SU-DHL-6 (cell line): ENCODE measurements around the gene ZRANB2.

Source experiments
- H2AFZ ChIP-seq: fragments of 200-600 bp; sonication (generic); 2 replicates; pipeline ENCODE4 v1.6.1; 2014; ENCODE audit warnings: low read depth, mild to moderate bottlenecking, moderate library complexity, mixed read lengths, antibody characterized with exemption, low read length; ENCODE audit not compliant: severe bottlenecking
- H3F3A ChIP-seq: fragments of 200-600 bp; shearing (Covaris generic); 2 replicates; pipeline ENCODE4 v1.6.0; 2016; ENCODE audit warnings: antibody characterized with exemption, mild to moderate bottlenecking; ENCODE audit not compliant: insufficient read depth
- H3K27ac ChIP-seq: fragments of 200-600 bp; sonication (generic); 2 replicates; pipeline ENCODE4 v1.5.1; 2016; ENCODE audit warnings: low read depth, mild to moderate bottlenecking, low read length, moderate library complexity, mixed read lengths
- H3K27me3 ChIP-seq: fragments of 200-600 bp; sonication (generic), shearing (Covaris generic); 2 replicates; pipeline ENCODE4 v1.6.0; 2014; ENCODE audit warnings: mild to moderate bottlenecking, low read length
- H3K36me3 ChIP-seq: fragments of 200-600 bp; sonication (generic); 2 replicates; pipeline ENCODE4 v1.6.1; 2014; ENCODE audit warnings: mild to moderate bottlenecking, low read length, mixed read lengths
- H3K4me2 ChIP-seq: fragments of 300-600, 200-600 bp; shearing (Covaris generic), sonication (generic); 2 replicates; pipeline ENCODE4 v1.6.0; 2014; ENCODE audit warnings: low read length, low read depth, mild to moderate bottlenecking; ENCODE audit not compliant: poor library complexity, severe bottlenecking
- H3K4me3 ChIP-seq: fragments of 200-600 bp; sonication (generic); 2 replicates; pipeline ENCODE4 v1.5.1; 2014; ENCODE audit warnings: antibody characterized with exemption, low read length, mild to moderate bottlenecking, mixed read lengths; ENCODE audit not compliant: insufficient read depth, poor library complexity, severe bottlenecking
- H3K79me2 ChIP-seq: fragments of 200-600 bp; sonication (generic); 2 replicates; pipeline ENCODE4 v1.6.1; 2014; ENCODE audit warnings: mild to moderate bottlenecking, low read length, moderate library complexity; ENCODE audit not compliant: insufficient read depth
- H3K9ac ChIP-seq: fragments of 200-600 bp; sonication (generic); 2 replicates; pipeline ENCODE4 v1.7.0; 2014; ENCODE audit warnings: mild to moderate bottlenecking, low read length
- H3K9me2 ChIP-seq: fragments of 200-600 bp; sonication (generic); replicated peaks from 2 replicates; pipeline ENCODE4 v1.6.1; 2014; ENCODE audit warnings: low read length; ENCODE audit not compliant: insufficient read depth
- H3K9me3 ChIP-seq: fragments of 200-600 bp; sonication (generic); 2 replicates; pipeline ENCODE4 v1.6.1; 2014; ENCODE audit warnings: low read length, mixed read lengths; ENCODE audit not compliant: insufficient read depth
- H4K20me1 ChIP-seq: fragments of 200-600 bp; sonication (generic); 2 replicates; pipeline ENCODE4 v1.6.1; 2014; ENCODE audit warnings: low read depth, mild to moderate bottlenecking, antibody characterized with exemption, low read length, moderate library complexity, mixed read lengths
- EZH2phosphoT487 ChIP-seq: fragments of 200-600 bp; sonication (generic), shearing (Covaris generic); conservative IDR thresholded peaks from 2 replicates; pipeline ENCODE4 v1.6.1; 2018; ENCODE audit warnings: mild to moderate bottlenecking, antibody characterized with exemption, low read length, moderate library complexity, mixed read lengths
- TF ChIP-seq, protein P1 (sequence below): fragments of 200-600 bp; sonication (generic); IDR thresholded peaks from one replicate; pipeline ENCODE4 v1.5.1; 2017; ENCODE audit warnings: antibody characterized with exemption, mild to moderate bottlenecking, low read length, moderate library complexity; ENCODE audit not compliant: insufficient read depth, poor library complexity, severe bottlenecking

The ZRANB2 gene

DNA sequence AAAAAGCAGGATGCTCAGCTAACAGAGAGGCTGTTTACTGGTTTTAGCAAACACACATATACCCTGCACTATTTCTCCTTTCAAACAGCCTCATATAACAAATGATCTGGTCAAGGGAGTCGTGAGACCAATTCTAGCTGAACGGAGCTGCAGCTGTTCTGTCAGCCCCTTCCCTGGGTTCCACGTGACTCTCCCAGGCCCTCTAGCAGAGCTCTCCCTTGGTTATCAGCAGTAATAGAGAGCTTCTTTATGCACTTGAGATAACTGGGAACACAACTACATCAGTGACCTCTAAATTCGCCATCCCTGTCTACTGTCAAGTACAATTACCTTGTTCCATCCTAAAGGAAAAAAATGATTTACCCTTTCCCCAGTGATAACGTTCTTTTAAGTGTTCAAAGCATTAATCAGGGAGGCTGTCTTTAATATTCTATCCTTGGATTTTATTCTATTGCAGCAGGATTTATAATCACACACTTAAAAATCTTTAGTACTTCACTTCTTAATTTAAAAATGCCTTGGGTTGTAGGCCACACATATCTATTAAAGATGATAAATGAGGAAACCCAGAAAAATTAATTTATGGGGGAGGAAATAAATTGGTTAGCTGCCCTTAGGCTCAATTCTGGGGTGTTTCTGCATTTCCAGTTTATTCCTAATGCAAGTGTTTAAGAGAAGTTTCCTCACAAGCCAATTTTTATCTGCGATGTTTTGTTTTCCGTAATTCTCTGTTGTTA is 61.4 kb downstream of the ZRANB2 start:
- H3K27me3 ChIP-seq: no peaks in the 10 kb centered on the region
- no peak overlapping the region for H3K9ac ChIP-seq
- no peak overlapping the region for H3K4me3 ChIP-seq
- H4K20me1 ChIP-seq: no peaks in the 10 kb centered on the region
- no peak overlapping the region for H3K4me2 ChIP-seq
- no peaks in the 10 kb centered on the region for H3K79me2 ChIP-seq
- H3K9me3 ChIP-seq: no peaks in the 10 kb centered on the region
- no peaks in the 10 kb centered on the region for H3K36me3 ChIP-seq
- H3F3A ChIP-seq: no peaks in the 10 kb centered on the region
- no peak overlapping the region for H3K27ac ChIP-seq
- TF ChIP-seq, protein P1, sequence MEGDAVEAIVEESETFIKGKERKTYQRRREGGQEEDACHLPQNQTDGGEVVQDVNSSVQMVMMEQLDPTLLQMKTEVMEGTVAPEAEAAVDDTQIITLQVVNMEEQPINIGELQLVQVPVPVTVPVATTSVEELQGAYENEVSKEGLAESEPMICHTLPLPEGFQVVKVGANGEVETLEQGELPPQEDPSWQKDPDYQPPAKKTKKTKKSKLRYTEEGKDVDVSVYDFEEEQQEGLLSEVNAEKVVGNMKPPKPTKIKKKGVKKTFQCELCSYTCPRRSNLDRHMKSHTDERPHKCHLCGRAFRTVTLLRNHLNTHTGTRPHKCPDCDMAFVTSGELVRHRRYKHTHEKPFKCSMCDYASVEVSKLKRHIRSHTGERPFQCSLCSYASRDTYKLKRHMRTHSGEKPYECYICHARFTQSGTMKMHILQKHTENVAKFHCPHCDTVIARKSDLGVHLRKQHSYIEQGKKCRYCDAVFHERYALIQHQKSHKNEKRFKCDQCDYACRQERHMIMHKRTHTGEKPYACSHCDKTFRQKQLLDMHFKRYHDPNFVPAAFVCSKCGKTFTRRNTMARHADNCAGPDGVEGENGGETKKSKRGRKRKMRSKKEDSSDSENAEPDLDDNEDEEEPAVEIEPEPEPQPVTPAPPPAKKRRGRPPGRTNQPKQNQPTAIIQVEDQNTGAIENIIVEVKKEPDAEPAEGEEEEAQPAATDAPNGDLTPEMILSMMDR: no peak
- TF ChIP-seq EZH2phosphoT487: no peak
- H2AFZ ChIP-seq: no peak overlapping the region
- H3K9me2 ChIP-seq: no peaks in the 10 kb centered on the region; the same call in 1 of the 2 replicates

DNA sequence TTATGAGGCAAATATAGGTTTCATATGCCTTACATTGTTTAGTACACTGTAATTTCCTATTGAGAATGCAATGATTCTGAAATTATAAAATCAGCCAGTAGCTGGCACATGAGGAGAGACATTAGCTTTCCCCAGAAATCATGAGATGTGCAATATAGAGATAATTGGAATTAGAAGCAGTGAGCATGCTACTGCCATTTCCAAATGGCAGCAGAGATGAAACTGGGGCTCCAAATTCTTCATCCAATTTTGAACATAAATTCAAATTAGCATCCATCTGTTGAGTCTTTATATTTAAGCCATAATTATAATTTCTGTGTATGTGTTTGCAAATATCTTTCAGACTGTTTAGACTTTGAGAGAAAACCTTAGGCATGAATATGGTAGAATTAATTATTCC is 62.0 kb downstream of the ZRANB2 start:
- H3K27me3 ChIP-seq: no peaks in the 10 kb centered on the region
- H3K27ac ChIP-seq: no peak overlapping the region
- H3K36me3 ChIP-seq: no peaks in the 10 kb centered on the region
- H3K4me2 ChIP-seq: no peak overlapping the region
- H3K9ac ChIP-seq: no peak overlapping the region
- no peaks in the 10 kb centered on the region; the same call in 1 of the 2 replicates for H3K9me2 ChIP-seq
- H3F3A ChIP-seq: no peaks in the 10 kb centered on the region
- no peak for TF ChIP-seq EZH2phosphoT487
- TF ChIP-seq, protein P1: no peak
- H2AFZ ChIP-seq: no peak overlapping the region
- no peaks in the 10 kb centered on the region for H4K20me1 ChIP-seq
- H3K9me3 ChIP-seq: no peaks in the 10 kb centered on the region
- H3K4me3 ChIP-seq: no peak overlapping the region
- no peaks in the 10 kb centered on the region for H3K79me2 ChIP-seq

DNA sequence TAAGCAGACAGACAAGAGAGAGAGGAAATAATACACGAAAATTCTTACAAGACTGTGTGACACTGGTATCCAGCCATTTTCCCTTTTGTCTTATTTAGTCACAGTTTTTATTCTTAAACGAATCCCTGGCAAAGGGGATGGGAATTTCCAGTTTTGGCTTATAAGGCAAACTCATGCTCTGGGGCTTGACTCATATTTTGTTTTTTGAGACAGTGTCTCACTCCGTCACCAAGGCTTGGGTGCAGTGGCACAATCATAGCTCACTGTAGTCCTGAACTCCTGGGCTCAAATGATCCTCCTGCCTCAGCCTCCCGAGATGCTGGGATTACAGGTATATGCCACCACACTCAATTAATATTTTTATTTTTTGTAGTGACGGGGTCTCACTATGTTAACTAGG is 65.1 kb downstream of the ZRANB2 start:
- H3F3A ChIP-seq: no peaks in the 10 kb centered on the region
- no peaks in the 10 kb centered on the region for H3K27me3 ChIP-seq
- H3K4me3 ChIP-seq: no peak overlapping the region
- no peak overlapping the region for H2AFZ ChIP-seq
- no peaks in the 10 kb centered on the region; the same call in 1 of the 2 replicates for H3K9me2 ChIP-seq
- no peak overlapping the region for H3K4me2 ChIP-seq
- no peaks in the 10 kb centered on the region for H3K79me2 ChIP-seq
- no peak for TF ChIP-seq EZH2phosphoT487
- TF ChIP-seq, protein P1: no peak
- no peak overlapping the region for H3K9ac ChIP-seq
- H3K27ac ChIP-seq: no peak overlapping the region
- no peaks in the 10 kb centered on the region for H3K36me3 ChIP-seq
- H4K20me1 ChIP-seq: no peaks in the 10 kb centered on the region
- H3K9me3 ChIP-seq: no peaks in the 10 kb centered on the region
